Right atrium auricular region (tissue), 2 donors: ENCODE data around the gene ROCK2. TPM values are rescaled to one million over a fixed set of nuclear protein-coding genes. Genes with fewer than 3 reads are reported as not detected.

Experiments
- DNase-seq: peaks from one replicate; pipeline ENCODE4 v3.0.0-alpha.2; 2019; ENCODE audit warnings: low spot score
- H3K27ac ChIP-seq, 2 donors: fragments of 200-600 bp; sonication (generic); 1 replicate in 1 of 2; 2 replicates in 1 of 2; pipeline ENCODE4 v1.5.1; 2016 to 2019
- H3K27me3 ChIP-seq, 2 donors: fragments of 200-600 bp; sonication (generic); one replicate each; pipeline versions ENCODE4 v1.5.1 to v1.6.0; 2017 to 2019
- H3K36me3 ChIP-seq: fragments of 200-600 bp; sonication (generic); one replicate; pipeline ENCODE4 v1.5.1; 2016
- H3K4me1 ChIP-seq, 2 donors: fragments of 200-600 bp; sonication (generic); one replicate each; pipeline versions ENCODE4 v1.5.1 to v1.6.0; 2017 to 2019
- H3K4me3 ChIP-seq, 2 donors: fragments of 200-600 bp; sonication (generic); 1 replicate in 1 of 2; 2 replicates in 1 of 2; pipeline ENCODE4 v1.5.1; 2017 to 2019; ENCODE audit warnings: mild to moderate bottlenecking in 1 of 2, moderate library complexity in 1 of 2
- H3K9me3 ChIP-seq, 2 donors: fragments of 200-600 bp; sonication (generic); one replicate each; pipeline ENCODE4 v1.5.1; 2019
- total RNA-seq, 2 donors: library from RNA; depleted of rRNA; stranded (reverse); fragments of >200 nt; gene quantifications; one replicate each; pipeline ENCODE4 v1.1.0, GENCODE V29; 2016
- TF ChIP-seq, protein P1 (sequence below), 2 donors: fragments of 200-600 bp; sonication (generic); IDR thresholded peaks; one replicate each; pipeline ENCODE4 v1.5.1; 2019; ENCODE audit warnings: antibody characterized with exemption in 2 of 2

Gene ROCK2
- total RNA-seq, result 10 to 100 TPM; 32.3 to 32.6 TPM

DNA sequence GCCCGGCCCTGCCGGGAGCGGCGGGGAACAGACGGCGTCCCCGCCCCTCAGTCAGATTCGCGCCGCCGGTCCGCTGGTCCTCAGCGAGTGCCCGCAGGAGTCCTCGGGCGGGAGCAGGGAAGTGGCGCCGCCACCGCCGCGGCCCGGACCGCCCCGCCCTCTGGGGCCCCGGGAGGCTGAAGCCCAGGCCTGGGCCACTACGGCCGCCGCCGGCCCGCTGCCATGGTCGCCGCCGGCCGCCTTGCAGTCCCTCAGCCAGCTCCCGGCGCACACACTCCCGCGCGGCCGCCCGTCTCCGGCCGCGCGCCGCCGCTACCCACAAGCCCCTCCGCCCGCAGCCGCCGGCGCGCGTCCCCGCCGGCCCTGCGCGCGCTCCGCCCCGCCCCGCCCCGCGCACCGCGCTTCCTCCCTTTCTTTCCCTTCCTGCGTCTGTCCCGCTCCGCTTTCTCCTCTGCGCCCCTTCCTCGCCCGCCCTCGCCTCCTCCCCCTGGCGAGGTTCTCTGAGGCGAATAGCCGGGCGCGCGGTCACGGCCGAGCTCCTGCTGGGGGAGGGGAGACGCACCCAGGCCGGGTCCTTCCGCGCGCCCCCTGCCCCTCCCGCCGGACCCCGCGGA lies at the start of gene ROCK2:
Gene ROCK2, minus strand, starts transcription at position 295 of the 614 bp plus-strand sequence. CDS start 500 bp downstream, outside the sequence.
- TF ChIP-seq, protein P1, sequence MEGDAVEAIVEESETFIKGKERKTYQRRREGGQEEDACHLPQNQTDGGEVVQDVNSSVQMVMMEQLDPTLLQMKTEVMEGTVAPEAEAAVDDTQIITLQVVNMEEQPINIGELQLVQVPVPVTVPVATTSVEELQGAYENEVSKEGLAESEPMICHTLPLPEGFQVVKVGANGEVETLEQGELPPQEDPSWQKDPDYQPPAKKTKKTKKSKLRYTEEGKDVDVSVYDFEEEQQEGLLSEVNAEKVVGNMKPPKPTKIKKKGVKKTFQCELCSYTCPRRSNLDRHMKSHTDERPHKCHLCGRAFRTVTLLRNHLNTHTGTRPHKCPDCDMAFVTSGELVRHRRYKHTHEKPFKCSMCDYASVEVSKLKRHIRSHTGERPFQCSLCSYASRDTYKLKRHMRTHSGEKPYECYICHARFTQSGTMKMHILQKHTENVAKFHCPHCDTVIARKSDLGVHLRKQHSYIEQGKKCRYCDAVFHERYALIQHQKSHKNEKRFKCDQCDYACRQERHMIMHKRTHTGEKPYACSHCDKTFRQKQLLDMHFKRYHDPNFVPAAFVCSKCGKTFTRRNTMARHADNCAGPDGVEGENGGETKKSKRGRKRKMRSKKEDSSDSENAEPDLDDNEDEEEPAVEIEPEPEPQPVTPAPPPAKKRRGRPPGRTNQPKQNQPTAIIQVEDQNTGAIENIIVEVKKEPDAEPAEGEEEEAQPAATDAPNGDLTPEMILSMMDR (IDR thresholded peaks at IDR 0.05), result no peak
- Histone ChIP-seq H3K27ac (peak within 1 kb of the TSS; percentile 97), H3K4me1 (peaks cover 0 to 36% of the 10 kb centered on the region in 2 donors)

DNA sequence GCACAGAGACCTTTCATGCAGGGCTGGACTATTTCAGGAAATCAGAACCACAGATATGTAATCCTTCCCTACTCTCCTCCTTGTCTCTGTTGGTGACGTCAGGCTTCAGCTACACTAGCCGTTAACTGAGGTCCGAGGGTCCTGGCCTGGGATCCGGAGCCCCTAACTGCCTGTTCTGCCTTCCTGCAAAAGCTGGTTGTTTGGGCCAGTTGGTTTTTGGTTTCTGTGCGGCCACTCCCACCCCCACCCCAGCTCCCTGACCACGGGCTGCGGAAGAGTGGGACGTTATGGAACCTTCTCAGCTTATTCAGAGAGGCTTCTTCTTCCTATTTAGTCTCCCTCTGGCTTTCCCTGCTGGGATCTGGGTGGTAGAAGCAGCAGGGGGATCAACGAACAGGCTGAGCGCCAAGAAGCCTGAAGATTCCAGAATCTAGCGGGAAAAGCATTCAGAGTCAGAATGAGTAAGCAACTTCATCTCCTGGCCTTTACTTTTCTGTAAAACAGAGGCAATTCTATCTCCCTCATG lies 49.3 kb upstream of the ROCK2 start:
- Histone ChIP-seq H3K9me3 (no peaks in the 10 kb centered on the region), H3K36me3 (no peaks in the 10 kb centered on the region), H3K27ac (peak overlapping the region; percentile 61 to 72), H3K4me1 (peaks cover 0 to 66% of the 10 kb centered on the region in 2 donors), H3K4me3 (peak overlapping the region in 1 of 2 donors; percentile 10), H3K27me3 (no peaks in the 10 kb centered on the region)
- DNase-seq, result no peak
- TF ChIP-seq, protein P1 (IDR thresholded peaks at IDR 0.05), result no peak

More for the DNA sequence above, at the start of gene ROCK2:
- DNase-seq, result peak; percentile 79
- Histone ChIP-seq H3K4me3 (peak within 1 kb of the TSS; percentile 73 to 95), H3K36me3 (no peaks in the 10 kb centered on the region), H3K9me3 (no peaks in the 10 kb centered on the region), H3K27me3 (no peaks in the 10 kb centered on the region)

DNA sequence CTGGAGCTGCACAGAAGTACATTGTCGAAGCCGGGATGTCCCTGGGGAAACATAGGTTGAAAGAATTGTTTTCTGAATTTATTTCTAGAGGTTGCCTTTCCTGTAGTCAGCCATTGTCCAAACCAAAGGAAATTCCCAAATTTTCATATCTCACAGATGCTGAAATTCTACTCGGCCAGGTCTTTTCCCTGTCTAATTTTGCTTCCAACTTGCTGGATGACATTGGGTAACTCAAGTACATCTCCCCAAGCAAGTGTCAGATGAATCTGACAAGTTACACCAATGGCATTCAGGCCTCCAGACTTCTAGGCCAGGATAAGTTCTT lies 47.5 kb upstream of the ROCK2 start:
- TF ChIP-seq, protein P1 (IDR thresholded peaks at IDR 0.05), result no peak
- Histone ChIP-seq H3K4me3 (no peak overlapping the region), H3K9me3 (no peaks in the 10 kb centered on the region), H3K36me3 (no peaks in the 10 kb centered on the region), H3K27me3 (no peaks in the 10 kb centered on the region), H3K4me1 (peaks cover 0 to 68% of the 10 kb centered on the region in 2 donors), H3K27ac (peak overlapping the region; percentile 13 to 24)
- no peak for DNase-seq

DNA sequence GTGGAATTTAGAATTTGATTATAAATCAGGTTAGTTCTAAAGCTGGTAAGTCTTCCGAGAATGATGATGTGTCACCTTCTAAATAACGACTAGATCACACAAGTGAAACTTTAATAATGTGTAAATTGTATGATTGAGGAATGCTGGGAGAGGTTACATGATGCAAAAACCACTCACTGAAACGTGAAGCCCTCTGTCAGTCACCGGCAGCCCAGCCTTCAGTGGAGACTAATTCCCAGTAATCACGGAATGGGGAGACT lies 45.9 kb upstream of the ROCK2 start:
- H3K4me3 ChIP-seq, result no peak overlapping the region
- H3K27me3 ChIP-seq, result no peaks in the 10 kb centered on the region
- no peaks in the 10 kb centered on the region for H3K9me3 ChIP-seq
- peaks cover 0 to 63% of the 10 kb centered on the region in 2 donors for H3K4me1 ChIP-seq
- no peaks in the 10 kb centered on the region for H3K36me3 ChIP-seq
- DNase-seq, result no peak
- TF ChIP-seq, protein P1 (IDR thresholded peaks at IDR 0.05), result no peak
- H3K27ac ChIP-seq, result no peak overlapping the region

DNA sequence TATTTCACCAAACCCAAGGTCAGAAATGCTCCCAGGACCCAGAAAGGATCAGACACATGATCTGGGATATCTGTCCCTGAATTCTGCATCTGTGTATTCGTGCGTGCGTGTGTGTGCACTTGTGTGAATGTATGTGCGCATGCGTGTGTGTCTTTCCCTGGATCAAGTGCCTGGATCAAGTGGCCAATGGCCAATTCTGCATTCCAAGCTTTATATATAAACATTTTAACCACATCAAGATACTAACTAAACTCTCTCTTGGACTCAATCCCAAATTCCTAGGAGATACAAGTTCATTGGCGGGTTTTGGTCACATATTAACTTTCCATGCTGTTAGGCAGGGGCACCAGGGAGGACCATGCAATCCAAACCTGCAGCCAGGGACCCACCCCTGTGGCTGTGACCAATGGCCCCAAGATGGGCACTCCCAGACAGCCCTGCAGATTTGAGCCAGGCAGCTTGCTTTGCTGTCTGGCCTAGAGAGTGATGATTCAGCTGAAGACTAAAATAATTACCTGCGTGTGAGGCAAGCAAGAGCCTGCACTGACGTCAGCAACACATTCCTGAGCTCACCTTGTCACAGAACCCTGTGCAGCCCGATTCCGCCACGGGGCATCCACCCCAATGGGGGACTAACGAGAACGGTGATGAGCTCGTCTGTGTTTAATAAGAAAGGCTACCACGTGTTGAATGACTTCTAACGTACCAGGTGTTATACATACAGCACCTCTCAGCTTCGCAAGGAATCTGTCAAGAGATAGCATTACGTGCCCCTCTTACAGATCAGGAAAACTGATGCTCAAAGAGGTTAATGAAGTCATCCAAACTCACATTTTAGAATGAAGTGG lies 45.3 kb upstream of the ROCK2 start:
- Histone ChIP-seq H3K36me3 (no peaks in the 10 kb centered on the region), H3K27ac (no peak overlapping the region), H3K27me3 (no peaks in the 10 kb centered on the region), H3K4me3 (no peak overlapping the region), H3K4me1 (peaks cover 0 to 57% of the 10 kb centered on the region in 2 donors), H3K9me3 (no peaks in the 10 kb centered on the region)
- DNase-seq, result no peak
- TF ChIP-seq, protein P1 (IDR thresholded peaks at IDR 0.05), result no peak
